ENCODE results near the gene RAB11A. TPM values are rescaled to one million over a fixed set of nuclear protein-coding genes. Genes with fewer than 3 reads are reported as not detected.
A peak's percentile ranks its signal among the peaks of the same experiment; 100 is the strongest.

RAB11A gene
- total and polyA plus RNA-seq, 2 experiments from 2014 or later = 163 to 259 TPM

DNA sequence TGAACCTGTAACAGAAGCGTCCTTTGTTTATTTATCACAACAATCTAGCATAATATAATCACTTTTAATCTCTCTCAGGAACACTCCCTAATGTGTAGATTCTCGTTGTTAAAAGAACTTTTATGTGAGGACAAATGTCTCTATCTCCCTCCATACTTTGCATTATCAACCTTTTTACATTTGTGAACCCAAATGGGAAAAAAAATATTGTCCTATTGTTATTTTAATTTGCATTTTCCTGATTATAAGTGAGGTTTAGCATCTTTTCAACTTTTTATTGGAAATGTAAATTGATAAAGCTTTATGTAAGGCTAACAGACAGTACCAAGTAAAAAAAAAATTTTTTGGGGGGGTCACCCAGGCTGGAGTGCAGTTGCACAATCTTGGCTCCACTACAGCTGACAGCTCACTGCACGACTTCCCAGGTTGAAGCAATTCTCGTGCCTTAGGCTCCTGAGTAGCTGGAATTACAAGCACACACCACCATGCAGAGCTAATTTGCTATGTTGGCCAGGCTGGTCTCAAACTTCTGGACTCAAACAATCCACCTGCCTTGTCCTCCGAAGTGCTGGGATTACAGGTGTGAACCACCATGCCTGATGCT is 44.2 kb upstream of the RAB11A start:
- H3K4me1 ChIP-seq (ENCODE audit: low read depth) = no peaks in the 10 kb centered on the region
- H3K27me3 ChIP-seq = no peaks in the 10 kb centered on the region
- H3K4me3 ChIP-seq = no peak overlapping the region
- TF ChIP-seq CTCF (IDR thresholded peaks at IDR 0.05; ENCODE audit: low read depth, low read length) = no peak
- no peak overlapping the region for H3K27ac ChIP-seq
- peak in 1 of 2 donors; percentile 79 for DNase-seq (ENCODE audit: low read depth in 1 of 2, low spot score in 1 of 2)
- H3K9me3 ChIP-seq (ENCODE audit: low read depth) = no peaks in the 10 kb centered on the region
- no peaks in the 10 kb centered on the region for H3K36me3 ChIP-seq

DNA sequence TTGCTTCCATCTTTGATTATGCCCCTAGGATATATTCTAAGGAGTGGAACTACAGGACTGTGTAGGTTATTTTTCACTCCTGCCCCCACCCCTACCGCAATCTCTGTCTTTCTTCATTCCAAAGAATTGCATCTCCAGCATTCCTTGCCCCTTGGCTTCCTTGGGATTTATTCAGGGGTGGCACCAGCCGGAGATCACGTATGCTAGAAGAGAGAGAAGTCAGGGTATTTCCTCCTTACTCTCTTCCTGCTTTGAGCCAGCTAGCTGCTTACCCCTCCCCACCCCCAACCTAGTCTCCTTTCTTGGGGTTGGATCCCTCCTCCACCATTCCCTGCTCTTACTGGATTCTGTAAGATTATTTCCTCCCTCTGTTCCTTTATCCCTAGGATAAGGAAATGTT is 42.2 kb upstream of the RAB11A start:
- no peaks in the 10 kb centered on the region for H3K9me3 ChIP-seq (ENCODE audit: low read depth)
- H3K4me3 ChIP-seq = no peak overlapping the region
- no peak overlapping the region for H3K27ac ChIP-seq
- no peaks in the 10 kb centered on the region for H3K4me1 ChIP-seq (ENCODE audit: low read depth)
- TF ChIP-seq CTCF (IDR thresholded peaks at IDR 0.05; ENCODE audit: low read depth, low read length) = no peak
- no peaks in the 10 kb centered on the region for H3K27me3 ChIP-seq
- DNase-seq (ENCODE audit: low read depth in 1 of 2, low spot score in 1 of 2) = no peak
- H3K36me3 ChIP-seq = no peaks in the 10 kb centered on the region

DNA sequence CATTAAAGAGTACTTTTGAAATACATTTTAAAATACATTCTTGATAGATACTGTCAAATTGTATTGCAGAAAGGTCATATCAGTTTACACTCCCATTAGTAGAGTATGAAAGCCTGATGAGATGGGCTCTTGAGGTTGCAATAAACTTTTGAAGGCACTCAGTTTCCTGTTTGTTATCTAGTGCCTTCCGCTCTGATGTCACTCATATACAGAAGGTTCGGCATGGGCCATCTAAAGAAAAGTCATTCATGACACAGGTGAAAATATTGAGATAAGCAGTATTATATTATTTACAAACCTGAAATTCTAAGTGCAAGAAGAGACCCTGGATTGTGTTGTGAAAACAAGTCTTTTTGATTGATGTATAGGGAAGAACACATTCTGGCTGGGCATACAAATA is 40.7 kb upstream of the RAB11A start:
- Histone ChIP-seq H3K36me3 (no peaks in the 10 kb centered on the region), H3K4me3 (no peak overlapping the region), H3K4me1 (ENCODE audit: low read depth) (peaks cover 13% of the 10 kb centered on the region), H3K9me3 (ENCODE audit: low read depth) (no peaks in the 10 kb centered on the region), H3K27me3 (no peaks in the 10 kb centered on the region), H3K27ac (no peak overlapping the region)
- TF ChIP-seq CTCF (IDR thresholded peaks at IDR 0.05; ENCODE audit: low read depth, low read length) = no peak
- DNase-seq (ENCODE audit: low read depth in 1 of 2, low spot score in 1 of 2) = no peak

GRCh38 chr15:65829130-65829764 is 40.0 kb upstream of the RAB11A start:
- H3K36me3 ChIP-seq = no peaks in the 10 kb centered on the region
- H3K27ac ChIP-seq = no peak overlapping the region
- H3K9me3 ChIP-seq (ENCODE audit: low read depth) = no peaks in the 10 kb centered on the region
- no peaks in the 10 kb centered on the region for H3K27me3 ChIP-seq
- no peak overlapping the region for H3K4me3 ChIP-seq
- TF ChIP-seq CTCF (IDR thresholded peaks at IDR 0.05; ENCODE audit: low read depth, low read length) = peak; percentile 49
- H3K4me1 ChIP-seq (ENCODE audit: low read depth) = peaks cover 19% of the 10 kb centered on the region
- peak in 1 of 2 donors; percentile 45 for DNase-seq (ENCODE audit: low read depth in 1 of 2, low spot score in 1 of 2)

- Histone ChIP-seq H3K27me3 (no peaks in the 10 kb centered on the region), H3K4me1 (ENCODE audit: low read depth) (peaks cover 23% of the 10 kb centered on the region), H3K9me3 (ENCODE audit: low read depth) (no peaks in the 10 kb centered on the region), H3K4me3 (no peak overlapping the region), H3K27ac (peak overlapping the region; percentile 91), H3K36me3 (no peaks in the 10 kb centered on the region)
- peak; percentile 71 to 95 for DNase-seq (ENCODE audit: low read depth in 1 of 2, low spot score in 1 of 2)
- no peak for TF ChIP-seq CTCF (IDR thresholded peaks at IDR 0.05; ENCODE audit: low read depth, low read length)
These were observed 36.5 kb upstream of the RAB11A start for GRCh38 chr15:65832549-65833364.
